ENCODE results near the gene MSX2.

GRCh38 chr5:174715804-174716203 lies 8.6 kb upstream of the MSX2 start:
- TF ChIP-seq CTCF (IDR thresholded peaks at IDR 0.05) (no peak), POLR2AphosphoS5 (IDR thresholded peaks at IDR 0.05; ENCODE audit: low read depth, low read length) (no peak)
